GM21576 (cell line): ENCODE measurements around the gene MS4A4A.
"Not testable (repeated sequence)": the region's sequence is repeated elsewhere in the genome, so short reads cannot be mapped to it uniquely, and the experiment has no call there.

Experiments used
- ATAC-seq: cut with Tn5 transposase; IDR thresholded peaks from one replicate; pipeline ENCODE4 v1.9.1; 2021; ENCODE audit warnings: mild to moderate bottlenecking, moderate library complexity; ENCODE audit not compliant: unreplicated experiment

Gene MS4A4A

GRCh38 chr11:60280412-60280811 lies at the start of gene MS4A4A:
MS4A4A (plus strand) TSS chr11:60280666; CDS start chr11:60280676, 10 bp downstream.
- peak; percentile 50 for ATAC-seq

GRCh38 chr11:60230681-60231080 lies 49.8 kb upstream of the MS4A4A start:
- no peak for ATAC-seq

DNA sequence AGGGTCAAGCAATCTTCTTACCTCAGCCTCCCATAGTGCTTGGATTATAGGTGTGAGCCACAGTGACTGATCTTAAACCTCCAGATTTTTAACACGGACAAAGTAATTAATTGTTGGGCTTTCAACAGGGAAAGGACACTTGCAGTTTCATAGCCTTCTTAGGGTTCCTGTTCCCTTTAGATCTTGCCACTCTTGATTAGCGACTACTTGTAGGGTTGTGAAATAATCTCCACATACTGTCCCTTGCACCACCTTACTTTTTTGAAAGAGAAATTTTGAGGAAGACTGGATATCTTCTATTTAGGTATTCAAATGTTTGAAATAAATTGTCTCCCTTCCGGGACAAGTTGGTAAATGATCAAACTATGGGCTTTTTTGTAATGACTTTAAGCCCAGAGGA lies 45.1 kb upstream of the MS4A4A start:
- ATAC-seq = no peak

DNA sequence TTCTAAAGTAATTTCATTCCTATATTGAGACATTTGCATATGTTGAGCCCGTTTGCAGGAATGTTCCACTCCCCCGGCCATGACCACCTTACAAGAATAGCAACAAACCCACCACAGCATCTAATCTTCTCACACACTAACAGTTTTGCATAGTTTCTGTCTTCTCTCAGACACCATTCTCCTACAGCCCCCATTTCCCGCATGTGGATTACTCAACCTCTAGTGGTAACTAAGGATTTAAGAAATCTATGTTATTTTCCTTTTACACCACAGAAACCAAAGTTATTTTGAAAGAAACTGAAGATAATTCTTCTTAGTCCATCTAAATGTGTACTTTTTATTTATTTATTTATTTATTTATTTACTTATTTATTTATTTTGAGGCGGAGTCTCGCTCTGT lies 39.8 kb upstream of the MS4A4A start:
- no peak for ATAC-seq

GRCh38 chr11:60241786-60242185 lies 38.7 kb upstream of the MS4A4A start:
- ATAC-seq = no peak

DNA sequence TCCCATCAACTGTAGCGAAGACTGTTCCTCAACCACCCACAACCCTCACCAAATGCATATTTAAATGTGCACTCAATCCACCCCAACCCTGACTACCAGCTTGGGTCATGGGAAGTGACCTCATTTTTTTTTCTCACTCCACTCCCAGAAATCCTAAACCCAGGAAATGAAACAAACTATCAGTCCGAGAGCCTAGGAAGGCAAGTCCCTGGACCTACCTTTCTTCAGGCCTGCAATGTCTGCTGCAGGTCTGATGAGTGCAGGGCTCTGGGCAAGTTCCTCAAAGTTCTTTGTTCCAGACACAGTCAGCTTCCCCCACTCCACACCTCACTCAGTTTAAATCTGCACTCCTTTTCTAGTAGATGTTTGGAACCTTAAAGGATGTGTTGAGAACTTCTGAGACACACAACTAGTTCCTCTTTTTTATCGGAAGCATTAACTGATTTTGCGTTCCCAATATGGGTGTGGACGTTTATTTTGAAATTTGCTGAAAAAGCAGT lies 37.7 kb upstream of the MS4A4A start, which contains the start of gene MS4A4E:
Gene MS4A4E, minus strand, starts transcription at position 398 of the 500 bp plus-strand sequence. CDS start 13,082 bp downstream, outside the sequence.
- no peak for ATAC-seq

DNA sequence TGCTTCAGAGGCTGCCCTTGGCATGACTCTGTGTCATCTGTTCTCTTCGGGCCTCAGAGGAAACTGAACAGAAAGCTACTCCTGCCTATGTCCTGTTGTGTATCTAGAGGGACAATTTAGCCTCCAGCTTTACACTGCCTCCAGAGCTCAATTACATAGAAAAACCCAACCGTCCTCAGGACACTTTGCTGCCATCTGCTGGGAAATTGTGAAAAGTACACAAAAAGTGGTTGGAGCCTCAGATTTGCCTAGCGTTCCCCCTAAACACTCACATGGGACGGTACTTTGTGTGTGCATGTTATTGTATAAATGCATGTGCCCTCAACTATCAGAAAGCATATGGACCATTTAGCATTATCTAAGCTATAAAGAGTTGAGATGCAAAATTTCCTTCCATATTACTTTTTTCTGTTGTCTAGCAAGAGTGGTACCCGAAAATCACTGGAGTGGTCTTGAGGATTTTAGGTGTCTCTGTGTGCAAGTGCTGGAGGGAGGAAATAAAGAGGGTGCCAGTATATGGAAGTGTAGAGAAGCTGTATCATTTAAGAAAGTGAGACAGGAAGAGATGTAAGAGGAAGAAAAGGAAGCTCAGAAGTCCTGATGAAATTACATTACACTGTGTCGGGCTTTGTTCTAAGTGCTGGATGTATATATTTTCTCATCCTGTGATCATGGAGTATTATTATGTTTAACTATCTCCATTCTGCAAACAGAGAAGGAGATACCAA lies 28.8 kb upstream of the MS4A4A start:
- no peak for ATAC-seq

GRCh38 chr11:60252213-60253108 lies 28.0 kb upstream of the MS4A4A start:
- no peak for ATAC-seq

GRCh38 chr11:60257956-60258722 lies 22.3 kb upstream of the MS4A4A start:
- ATAC-seq = no peak

DNA sequence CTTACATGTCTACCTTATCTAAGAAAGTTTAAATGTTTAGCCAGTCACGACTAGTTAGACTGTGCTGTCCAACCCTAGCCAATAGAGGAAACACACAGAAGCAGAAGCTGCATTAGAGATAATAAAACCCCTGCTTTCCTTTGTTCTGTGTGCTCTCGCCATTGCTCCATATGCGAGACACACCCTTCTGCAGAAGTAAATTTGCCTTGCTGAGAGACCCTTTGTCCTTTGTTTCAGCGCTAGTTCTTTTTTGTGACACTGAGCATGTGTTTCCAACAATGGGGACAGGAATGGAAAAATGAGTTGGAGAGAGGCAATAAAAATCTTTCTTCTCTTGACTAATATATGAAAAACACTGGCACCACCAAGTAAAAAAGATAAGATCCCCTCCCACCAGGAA lies 19.5 kb upstream of the MS4A4A start:
- ATAC-seq = no peak

DNA sequence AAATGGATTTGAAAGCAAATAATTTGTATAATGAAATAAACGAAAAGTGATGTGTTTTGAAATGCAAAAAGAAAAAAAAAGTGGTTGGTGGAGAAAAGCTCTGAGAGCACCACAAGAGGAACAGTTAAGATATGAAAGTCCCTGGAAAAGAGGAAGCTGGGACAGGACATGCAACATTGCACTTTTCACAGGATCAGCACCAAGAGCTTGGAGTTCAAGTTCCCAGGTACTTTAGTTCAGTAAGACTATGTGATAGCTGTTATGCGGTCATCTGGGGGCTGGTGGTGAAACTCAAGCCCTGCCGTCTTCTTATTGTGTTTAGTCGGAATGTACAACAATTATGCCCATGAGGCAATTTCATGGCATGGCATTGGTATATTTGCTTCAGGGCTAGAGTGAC lies 17.1 kb upstream of the MS4A4A start:
- ATAC-seq = no peak

- ATAC-seq = no peak
Observed at GRCh38 chr11:60264644-60265043, 15.8 kb upstream of the MS4A4A start.

GRCh38 chr11:60265373-60266214 lies 14.9 kb upstream of the MS4A4A start:
- ATAC-seq = no peak

GRCh38 chr11:60274416-60274815 lies 6.0 kb upstream of the MS4A4A start:
- ATAC-seq = no peak

GRCh38 chr11:60281485-60281884 lies 1.0 kb downstream of the MS4A4A start:
- ATAC-seq = no peak

DNA sequence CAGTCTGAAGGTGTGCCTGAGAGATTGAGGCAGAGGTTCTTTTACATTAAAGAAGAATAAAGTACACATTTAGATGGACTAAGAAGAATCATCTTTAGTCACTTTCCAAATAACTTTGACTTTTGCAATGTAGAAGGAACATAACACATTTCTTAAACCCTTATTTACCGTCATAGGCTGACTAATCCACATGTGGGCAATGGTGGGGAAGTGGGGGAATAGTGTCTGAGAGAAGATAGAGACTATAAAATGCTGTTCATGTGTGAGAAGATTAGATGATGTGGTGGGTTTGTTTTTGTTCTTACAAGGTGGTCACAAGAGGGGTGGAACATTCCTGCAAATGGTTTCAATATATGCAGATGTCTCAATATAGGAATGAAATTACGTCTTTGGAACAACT lies 1.8 kb downstream of the MS4A4A start:
- no peak for ATAC-seq

- not testable (repeated sequence) for ATAC-seq
Observed at GRCh38 chr11:60285411-60286126, 5.1 kb downstream of the MS4A4A start.

- no peak for ATAC-seq
Observed at GRCh38 chr11:60288531-60288930, 8.1 kb downstream of the MS4A4A start.

DNA sequence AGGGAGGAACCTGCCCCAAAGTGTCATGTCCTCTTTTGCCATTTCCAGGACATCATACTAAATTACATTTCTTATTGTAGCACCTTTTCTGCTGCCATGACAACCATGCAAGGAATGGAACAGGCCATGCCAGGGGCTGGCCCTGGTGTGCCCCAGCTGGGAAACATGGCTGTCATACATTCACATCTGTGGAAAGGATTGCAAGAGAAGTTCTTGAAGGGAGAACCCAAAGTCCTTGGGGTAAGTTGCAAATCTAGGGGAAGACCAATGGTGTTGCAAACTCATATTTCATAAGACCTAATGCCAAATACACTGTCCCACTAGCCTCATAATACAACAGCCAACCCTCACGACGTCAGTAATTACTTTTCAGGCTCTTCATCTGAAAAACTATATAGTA lies 11.7 kb downstream of the MS4A4A start:
- ATAC-seq = no peak
